GM12872 (cell line): ENCODE results near the gene KBTBD12.

Experiments
- CTCF ChIP-seq: IDR thresholded peaks from 3 replicates; pipeline ENCODE4 v1.5.1; 2011; ENCODE audit warnings: low read depth, mild to moderate bottlenecking, low read length, moderate library complexity; ENCODE audit not compliant: insufficient read depth

KBTBD12 gene

GRCh38 chr3:127979473-127979872, 64.4 kb downstream of the KBTBD12 start:
- no peak for TF ChIP-seq CTCF

DNA sequence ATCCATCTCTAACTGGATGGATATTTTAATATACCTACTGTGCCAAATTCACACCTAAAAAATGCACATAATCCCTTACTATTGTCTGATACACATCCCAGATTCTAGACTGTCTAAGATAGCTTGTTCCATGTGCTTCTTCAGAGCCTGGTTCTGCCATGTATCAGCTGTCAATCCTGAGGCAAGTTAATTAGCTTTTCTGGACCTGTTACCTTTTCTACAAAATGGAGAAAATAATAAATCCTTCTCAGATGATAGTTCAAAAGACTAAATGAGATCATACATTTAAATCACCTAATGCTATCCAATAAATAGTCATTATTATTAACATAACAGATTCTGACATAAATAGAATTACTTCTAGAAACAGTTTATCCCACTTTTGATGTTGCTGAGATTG, 66.1 kb downstream of the KBTBD12 start:
- no peak for TF ChIP-seq CTCF

DNA sequence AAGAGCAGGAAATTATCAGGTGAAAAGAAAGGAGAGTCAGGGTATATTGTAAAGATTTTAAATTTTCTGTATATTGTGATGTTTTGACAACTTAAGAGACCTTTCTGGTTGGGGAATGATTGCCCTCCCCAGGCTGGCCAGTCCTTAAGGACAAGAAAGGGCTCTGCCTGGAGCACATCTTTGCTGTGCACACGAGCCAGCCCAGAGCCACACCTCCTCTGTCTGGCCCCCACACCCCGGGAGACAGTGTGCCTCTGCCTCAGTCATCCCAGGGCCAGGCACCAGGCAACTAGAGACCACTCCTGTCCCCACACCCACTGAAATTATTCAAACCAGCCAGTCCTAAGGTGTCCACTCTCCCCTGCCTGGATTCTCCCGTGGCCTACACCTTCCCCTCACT, 67.1 kb downstream of the KBTBD12 start:
- TF ChIP-seq CTCF: no peak

DNA sequence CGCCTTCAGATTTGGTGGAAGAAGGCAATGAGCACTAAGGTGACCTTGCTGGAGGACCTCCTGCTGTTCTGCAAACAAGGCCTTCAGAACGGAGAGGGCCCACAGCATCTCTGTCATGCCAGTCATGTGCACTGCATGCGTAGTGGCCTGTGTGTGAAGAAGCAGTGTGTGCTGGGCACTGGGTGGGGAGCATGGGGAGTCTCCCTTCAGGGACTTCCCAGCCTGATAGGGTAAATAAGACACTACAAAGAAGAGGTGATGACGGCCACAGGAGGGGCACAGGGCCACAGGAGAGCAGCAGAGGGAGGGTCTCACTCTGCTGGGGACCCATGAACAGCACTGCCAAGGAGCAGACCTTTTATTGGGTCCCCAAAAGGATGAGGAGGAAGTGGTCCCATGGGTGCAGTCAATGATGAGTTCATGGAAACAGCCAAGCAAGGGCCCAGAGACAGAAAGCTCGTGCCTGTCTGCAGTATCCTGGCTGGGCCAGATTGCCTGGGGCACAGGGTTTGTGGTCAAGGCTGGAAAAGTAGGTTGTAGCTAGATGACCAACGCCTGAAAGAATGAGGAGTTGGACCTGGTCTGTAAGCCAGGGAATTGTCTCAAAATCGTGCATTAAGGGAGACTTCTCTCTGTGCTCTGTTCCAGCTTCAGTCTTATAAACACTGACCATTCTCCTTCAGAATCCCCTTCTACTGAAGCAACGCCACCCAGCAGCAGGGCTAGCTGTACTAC, 69.4 kb downstream of the KBTBD12 start:
- TF ChIP-seq CTCF: no peak

DNA sequence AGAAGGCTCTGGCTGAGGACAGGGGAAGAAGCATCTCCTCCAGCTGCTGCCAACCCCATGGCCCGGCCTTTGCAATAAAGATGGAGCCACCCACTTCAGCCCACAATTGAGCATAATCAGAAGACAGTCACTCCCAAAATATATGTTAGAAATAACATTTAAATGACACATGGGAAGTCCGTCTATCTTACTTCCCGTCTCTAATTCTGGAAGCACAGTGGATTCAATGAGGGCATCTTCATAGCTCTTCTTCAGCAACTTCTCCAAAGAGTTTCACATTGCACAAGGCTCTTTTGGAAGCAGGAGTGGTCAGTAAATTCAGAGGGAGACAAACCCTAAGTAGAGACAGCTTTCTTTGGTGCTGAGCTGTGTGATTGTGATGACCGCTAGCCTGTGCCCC, 70.2 kb downstream of the KBTBD12 start:
- no peak for TF ChIP-seq CTCF

GRCh38 chr3:127985655-127986225, 70.7 kb downstream of the KBTBD12 start:
- TF ChIP-seq CTCF: no peak

- TF ChIP-seq CTCF: no peak
Observed at GRCh38 chr3:127986803-127987202, 71.8 kb downstream of the KBTBD12 start.
